Esophagus muscularis mucosa (tissue), 3 donors: Measurements from ENCODE around the gene ZNF28.

Experiments used
- POLR2A ChIP-seq: fragments of 450-650 bp; IDR thresholded peaks from one replicate; pipeline ENCODE4 v1.6.1; 2017; ENCODE audit warnings: antibody characterized with exemption, moderate library complexity, mild to moderate bottlenecking, low read depth
- POLR2AphosphoS5 ChIP-seq, 2 donors: sonication (generic); formaldehyde crosslinking; IDR thresholded peaks; one replicate each; pipeline ENCODE4 v1.6.1; 2017; ENCODE audit warnings: antibody characterized with exemption in 2 of 2
- TF ChIP-seq, protein P1 (sequence below), 3 experiments: fragments of 200-600 bp in 2 of 3; fragments of 450-650 bp in 1 of 3; sonication (generic) in 2 of 3; IDR thresholded peaks; one replicate each; pipeline ENCODE4 v1.5.1; 2017 to 2019; ENCODE audit warnings: antibody characterized with exemption in 3 of 3, mild to moderate bottlenecking in 2 of 3, moderate library complexity in 1 of 3

- no peak for TF ChIP-seq POLR2AphosphoS5 (IDR thresholded peaks at IDR 0.05)
- TF ChIP-seq, protein P1, sequence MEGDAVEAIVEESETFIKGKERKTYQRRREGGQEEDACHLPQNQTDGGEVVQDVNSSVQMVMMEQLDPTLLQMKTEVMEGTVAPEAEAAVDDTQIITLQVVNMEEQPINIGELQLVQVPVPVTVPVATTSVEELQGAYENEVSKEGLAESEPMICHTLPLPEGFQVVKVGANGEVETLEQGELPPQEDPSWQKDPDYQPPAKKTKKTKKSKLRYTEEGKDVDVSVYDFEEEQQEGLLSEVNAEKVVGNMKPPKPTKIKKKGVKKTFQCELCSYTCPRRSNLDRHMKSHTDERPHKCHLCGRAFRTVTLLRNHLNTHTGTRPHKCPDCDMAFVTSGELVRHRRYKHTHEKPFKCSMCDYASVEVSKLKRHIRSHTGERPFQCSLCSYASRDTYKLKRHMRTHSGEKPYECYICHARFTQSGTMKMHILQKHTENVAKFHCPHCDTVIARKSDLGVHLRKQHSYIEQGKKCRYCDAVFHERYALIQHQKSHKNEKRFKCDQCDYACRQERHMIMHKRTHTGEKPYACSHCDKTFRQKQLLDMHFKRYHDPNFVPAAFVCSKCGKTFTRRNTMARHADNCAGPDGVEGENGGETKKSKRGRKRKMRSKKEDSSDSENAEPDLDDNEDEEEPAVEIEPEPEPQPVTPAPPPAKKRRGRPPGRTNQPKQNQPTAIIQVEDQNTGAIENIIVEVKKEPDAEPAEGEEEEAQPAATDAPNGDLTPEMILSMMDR (IDR thresholded peaks at IDR 0.05): no peak
- no peak for TF ChIP-seq POLR2A
Measured at GRCh38 chr19:52785506-52785905, 35.9 kb downstream of the ZNF28 start.
